H1 (cell line): Measurements from ENCODE around the gene MBP.
"Not testable (repeated sequence)": the region's sequence is repeated elsewhere in the genome, so short reads cannot be mapped to it uniquely, and the experiment has no call there.

ENCODE experiments used
- ASH2L ChIP-seq: fragments of 200-600, 300-600 bp; sonication (generic); IDR thresholded peaks from one replicate; pipeline ENCODE4 v1.7.1; 2017; ENCODE audit warnings: low read length
- ATF3 ChIP-seq: IDR thresholded peaks from 2 replicates; pipeline ENCODE4 v1.6.1; 2011; ENCODE audit warnings: low read depth, mild to moderate bottlenecking, low read length; ENCODE audit not compliant: insufficient read depth
- BCL11A ChIP-seq, 2 experiments: IDR thresholded peaks; one replicate each; pipeline ENCODE4 v1.6.1; 2011; ENCODE audit warnings: low read depth in 2 of 2, low read length in 2 of 2, mild to moderate bottlenecking in 2 of 2
- CREB1 ChIP-seq: IDR thresholded peaks from 2 replicates; pipeline ENCODE4 v1.6.1; 2012; ENCODE audit warnings: inconsistent platforms
- SUZ12 ChIP-seq: fragments of 200-600 bp; sonication (generic); IDR thresholded peaks from 2 replicates; pipeline ENCODE4 v1.6.1; 2012; ENCODE audit warnings: mild to moderate bottlenecking, inconsistent platforms, low read length, moderate library complexity, mixed read lengths
- TF ChIP-seq, protein P1 (sequence below), 3 experiments: IDR thresholded peaks; 1 replicate in 2 of 3; 2 replicates in 1 of 3; pipeline versions ENCODE4 v1.5.1 to v1.6.1; 2011; ENCODE audit warnings: low read length in 3 of 3, mild to moderate bottlenecking in 3 of 3, inconsistent platforms in 2 of 3, low read depth in 1 of 3, moderate library complexity in 1 of 3; ENCODE audit not compliant: insufficient read depth in 1 of 3; ENCODE audit errors: control extremely low read depth in 1 of 3

- not testable (repeated sequence) for TF ChIP-seq BCL11A (IDR thresholded peaks at IDR 0.05; ENCODE audit: low read depth in 2 of 2, low read length in 2 of 2); ASH2L; SUZ12; ATF3; CREB1
- TF ChIP-seq, protein P1, sequence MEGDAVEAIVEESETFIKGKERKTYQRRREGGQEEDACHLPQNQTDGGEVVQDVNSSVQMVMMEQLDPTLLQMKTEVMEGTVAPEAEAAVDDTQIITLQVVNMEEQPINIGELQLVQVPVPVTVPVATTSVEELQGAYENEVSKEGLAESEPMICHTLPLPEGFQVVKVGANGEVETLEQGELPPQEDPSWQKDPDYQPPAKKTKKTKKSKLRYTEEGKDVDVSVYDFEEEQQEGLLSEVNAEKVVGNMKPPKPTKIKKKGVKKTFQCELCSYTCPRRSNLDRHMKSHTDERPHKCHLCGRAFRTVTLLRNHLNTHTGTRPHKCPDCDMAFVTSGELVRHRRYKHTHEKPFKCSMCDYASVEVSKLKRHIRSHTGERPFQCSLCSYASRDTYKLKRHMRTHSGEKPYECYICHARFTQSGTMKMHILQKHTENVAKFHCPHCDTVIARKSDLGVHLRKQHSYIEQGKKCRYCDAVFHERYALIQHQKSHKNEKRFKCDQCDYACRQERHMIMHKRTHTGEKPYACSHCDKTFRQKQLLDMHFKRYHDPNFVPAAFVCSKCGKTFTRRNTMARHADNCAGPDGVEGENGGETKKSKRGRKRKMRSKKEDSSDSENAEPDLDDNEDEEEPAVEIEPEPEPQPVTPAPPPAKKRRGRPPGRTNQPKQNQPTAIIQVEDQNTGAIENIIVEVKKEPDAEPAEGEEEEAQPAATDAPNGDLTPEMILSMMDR (IDR thresholded peaks at IDR 0.05; ENCODE audit: control extremely low read depth in 1 of 3, insufficient read depth in 1 of 3, low read depth in 1 of 3, low read length in 3 of 3): not testable (repeated sequence)
Measured at GRCh38 chr18:77018650-77019049, 113.9 kb downstream of the MBP start.
